Lower leg skin (tissue), 3 donors: ENCODE results near the gene PCP2.

ENCODE experiments used
- CTCF ChIP-seq, 3 donors: fragments of 450-650 bp; IDR thresholded peaks; one replicate each; pipeline ENCODE4 v1.5.1; 2016; ENCODE audit warnings: antibody characterized with exemption in 3 of 3, mild to moderate bottlenecking in 3 of 3, moderate library complexity in 2 of 3
- POLR2A ChIP-seq, 2 donors: fragments of 450-650 bp; IDR thresholded peaks; one replicate each; pipeline ENCODE4 v1.6.1; 2016 to 2017; ENCODE audit warnings: antibody characterized with exemption in 2 of 2, mild to moderate bottlenecking in 1 of 2, moderate library complexity in 1 of 2

GRCh38 chr19:7641290-7642276 lies 8.1 kb upstream of the PCP2 start:
- TF ChIP-seq CTCF (IDR thresholded peaks at IDR 0.05) (no peak), POLR2A (IDR thresholded peaks at IDR 0.05) (no peak)
